Sciatic nerve (tissue), 2 donors: ENCODE measurements around the gene ABCD2. TPM values are rescaled to one million over a fixed set of nuclear protein-coding genes. Genes with fewer than 3 reads are reported as not detected.
"Not testable (repeated sequence)": the region's sequence is repeated elsewhere in the genome, so short reads cannot be mapped to it uniquely, and the experiment has no call there.

Experiments used
- ATAC-seq: fragments of 200-7000 bp; cut with Tn5 transposase; one replicate; pipeline ENCODE4 v1.9.1; 2020; ENCODE audit warnings: mild to moderate bottlenecking, moderate library complexity
- DNase-seq: peaks from one replicate; pipeline ENCODE4 v3.0.0-alpha.2; 2020; ENCODE audit warnings: low spot score
- intact Hi-C: fragments of 100-400 bp; cut with DNase I; formaldehyde crosslinking; loops from one replicate; pipeline ENCODE4 v1.14.2; 2022
- total RNA-seq: library from RNA; stranded (reverse); fragmentation: NEBNext Ultra II Directional; extraction: Animal tissue kit (Norgen Biotek cat#: 25700); gene quantifications from one replicate; pipeline ENCODE4 v1.2.1, GENCODE V29; 2021
- donor health status: DM: no; HTN: no; CAD: no.
- donor health status: DM: no; HTN: no; CAD: no.

ABCD2 gene
- total RNA-seq, 1 donor from 2014 or later: 1.5 TPM

DNA sequence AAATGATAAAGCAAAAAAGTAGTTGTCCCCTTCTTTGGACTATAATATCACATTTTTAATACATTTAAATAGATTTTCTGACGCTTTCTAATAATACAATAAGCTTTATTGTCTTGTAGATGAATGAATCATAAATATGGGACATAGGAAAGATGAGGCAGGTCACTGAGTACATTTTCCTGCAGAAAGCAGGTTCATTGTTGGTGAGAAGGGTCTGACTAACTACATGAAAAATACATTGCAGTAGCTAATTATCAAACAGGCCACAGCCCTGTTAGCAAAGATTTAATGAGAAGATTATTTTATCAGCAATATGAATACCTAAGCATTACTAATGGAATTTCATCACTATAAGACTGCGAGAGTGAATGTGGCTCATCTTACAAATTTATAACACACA lies 45.6 kb downstream of the ABCD2 start:
- intact Hi-C loops: no loop called here

DNA sequence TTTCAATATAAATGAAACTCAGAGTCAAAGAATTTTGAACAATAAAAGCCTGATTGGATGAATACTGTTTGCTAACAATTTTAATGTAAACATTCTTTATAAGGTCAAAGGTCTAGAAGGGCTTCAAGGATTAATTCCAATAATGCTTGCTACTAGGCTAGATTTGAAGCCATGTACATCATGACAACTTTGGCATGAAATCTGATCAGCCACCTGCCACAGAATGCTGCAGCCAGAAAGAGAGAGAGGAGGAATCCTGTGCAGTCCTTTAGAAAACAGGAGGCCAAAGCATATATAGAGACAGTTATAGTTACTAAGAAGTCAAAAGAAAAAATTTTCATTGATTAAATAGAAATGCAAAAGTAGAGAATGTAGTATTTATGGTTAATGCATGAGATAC lies 47.1 kb downstream of the ABCD2 start:
- ATAC-seq (no peak), DNase-seq (no peak)
- intact Hi-C loops: no loop called here

More for the DNA sequence above, 45.6 kb downstream of the ABCD2 start:
- DNase-seq: no peak
- no peak for ATAC-seq

DNA sequence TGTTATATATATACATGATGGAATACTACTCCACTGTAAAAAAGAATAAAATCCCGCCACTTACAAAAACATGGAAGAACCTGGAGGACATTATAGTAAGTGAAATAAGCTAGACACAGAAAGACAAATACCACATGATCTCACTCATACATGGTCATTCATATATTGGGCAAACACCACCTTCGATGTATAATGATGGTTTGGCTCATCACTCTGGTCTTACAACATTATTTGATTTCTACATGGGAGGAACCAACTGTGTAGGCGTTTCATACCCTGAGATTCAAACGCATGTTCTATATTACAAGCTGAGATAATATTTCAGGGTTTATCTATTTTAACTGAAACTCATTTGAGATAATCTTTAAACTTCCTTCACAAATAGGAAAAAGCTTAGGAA lies 48.3 kb downstream of the ABCD2 start:
- no peak for DNase-seq
- no peak for ATAC-seq
- intact Hi-C loops: no loop called here

DNA sequence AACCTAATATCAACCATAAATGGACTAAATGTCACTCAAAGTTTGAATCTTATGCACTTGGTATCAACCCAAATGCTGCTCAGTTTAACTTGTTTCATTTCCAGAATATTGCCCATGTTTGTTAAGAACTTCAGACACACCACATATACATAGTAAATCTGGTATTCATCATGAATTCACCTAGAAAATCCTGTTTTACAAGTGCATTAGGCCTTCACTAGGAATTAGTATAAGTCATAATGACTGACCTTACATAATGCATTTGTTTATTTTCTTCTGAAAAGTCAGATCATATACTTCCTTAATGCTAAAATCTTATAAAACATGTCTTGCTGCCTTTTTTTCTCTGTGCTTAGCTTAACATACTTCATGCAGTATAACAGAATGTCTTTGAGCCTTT lies 66.1 kb downstream of the ABCD2 start:
- intact Hi-C loops: no loop called here
- no peak for DNase-seq

DNA sequence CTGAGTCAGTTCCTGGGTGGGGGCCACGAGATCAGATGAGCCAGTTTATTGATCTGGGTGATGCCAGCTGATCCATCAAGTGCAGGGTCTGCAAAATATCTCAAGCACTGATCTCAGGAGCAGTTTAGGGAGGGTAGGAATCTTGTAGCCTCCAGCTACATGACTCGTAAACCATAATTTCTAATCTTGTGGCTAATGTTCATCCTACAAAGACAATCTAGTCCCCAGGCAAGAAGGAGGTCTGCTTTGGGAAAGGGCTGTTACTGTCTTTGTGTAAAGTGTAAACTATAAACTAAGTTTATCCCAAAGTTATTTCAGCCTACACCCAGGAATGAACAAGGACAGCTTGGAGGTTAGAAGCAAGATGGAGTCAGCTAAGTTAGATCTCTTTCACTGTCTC lies 75.4 kb downstream of the ABCD2 start:
- ATAC-seq, intact Hi-C loops, DNase-seq: not testable (repeated sequence)

More for the DNA sequence above, 66.1 kb downstream of the ABCD2 start:
- no peak for ATAC-seq

DNA sequence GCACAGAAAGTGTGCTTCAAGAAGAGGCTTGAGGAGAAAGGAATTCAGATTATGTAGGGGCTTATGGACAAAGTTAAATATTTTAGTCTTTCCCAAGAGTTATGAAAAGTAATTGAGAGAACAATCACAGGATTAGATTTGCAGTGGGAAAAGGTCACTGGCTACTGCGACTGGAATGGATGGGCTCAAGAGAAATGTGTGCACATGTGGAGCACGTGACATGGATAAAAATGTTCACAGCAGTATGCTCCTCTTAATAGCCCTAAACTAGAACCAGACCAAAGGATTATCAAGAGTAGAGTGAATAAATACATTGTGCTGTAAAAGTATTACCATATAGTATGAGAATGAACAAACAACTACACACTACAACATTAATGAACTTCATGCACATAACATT lies 78.1 kb downstream of the ABCD2 start:
- intact Hi-C loops: no loop called here
- DNase-seq (no peak), ATAC-seq (no peak)

DNA sequence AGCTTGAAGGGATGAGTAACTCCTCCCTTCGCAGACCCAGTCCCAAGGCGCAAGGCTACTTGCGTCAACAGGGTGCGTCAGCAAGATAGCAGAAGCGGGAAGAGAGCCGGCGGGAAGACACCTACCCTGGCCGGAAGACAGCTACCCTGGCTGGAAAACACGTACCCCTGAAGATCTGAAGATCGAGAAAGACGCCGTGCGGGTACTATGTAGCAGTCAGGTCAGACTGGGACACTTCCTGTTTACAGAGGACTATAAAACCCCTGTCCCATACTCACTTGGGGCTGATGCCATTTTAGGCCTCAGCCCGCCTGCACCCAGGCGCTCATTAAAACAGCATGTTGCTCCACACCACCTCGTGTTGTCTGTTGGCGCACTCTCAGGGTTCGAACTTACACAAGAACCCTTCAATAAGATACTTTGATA lies 80.9 kb downstream of the ABCD2 start:
- no peak for ATAC-seq
- DNase-seq: no peak
- intact Hi-C loops: no loop called here

DNA sequence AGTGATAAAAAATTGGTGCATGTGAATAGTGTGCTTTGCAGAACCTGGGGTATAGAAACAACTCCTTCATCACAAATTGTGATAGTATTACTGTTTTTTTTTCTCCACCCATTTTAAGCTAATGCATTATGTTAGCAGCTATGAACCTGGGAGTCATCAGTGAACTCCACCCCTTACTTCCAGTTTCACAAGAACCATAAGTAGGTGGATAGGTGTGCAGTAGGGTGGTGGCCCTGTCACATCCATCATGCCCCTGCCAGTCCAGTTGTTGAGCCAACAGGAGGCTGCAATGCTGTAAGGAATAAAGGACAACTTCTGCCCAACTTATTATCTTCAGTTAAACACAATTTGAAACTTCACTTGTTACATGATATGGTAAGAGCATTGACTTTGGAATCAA lies 85.7 kb downstream of the ABCD2 start:
- no peak for DNase-seq
- no peak for ATAC-seq
- intact Hi-C loops: no loop called here

DNA sequence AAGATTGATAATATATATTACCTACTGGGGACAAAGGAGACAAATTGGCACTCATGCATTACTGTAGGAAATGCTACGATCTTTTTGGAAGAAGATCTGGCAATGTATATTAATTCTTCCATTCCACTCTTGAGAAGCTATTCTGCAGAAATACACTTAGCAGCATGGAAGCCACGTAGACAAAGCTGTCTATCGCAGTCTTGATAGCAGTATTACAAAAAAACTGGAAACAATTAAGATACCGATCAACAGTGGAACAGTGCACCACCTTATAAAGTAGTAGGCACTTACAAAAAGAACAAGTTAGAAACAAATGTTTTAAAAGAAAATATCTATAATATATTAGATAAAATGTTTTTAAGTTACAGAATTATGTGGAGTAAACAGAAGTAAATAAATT lies 87.2 kb downstream of the ABCD2 start:
- no peak for DNase-seq
- intact Hi-C loops: no loop called here
- ATAC-seq: no peak

DNA sequence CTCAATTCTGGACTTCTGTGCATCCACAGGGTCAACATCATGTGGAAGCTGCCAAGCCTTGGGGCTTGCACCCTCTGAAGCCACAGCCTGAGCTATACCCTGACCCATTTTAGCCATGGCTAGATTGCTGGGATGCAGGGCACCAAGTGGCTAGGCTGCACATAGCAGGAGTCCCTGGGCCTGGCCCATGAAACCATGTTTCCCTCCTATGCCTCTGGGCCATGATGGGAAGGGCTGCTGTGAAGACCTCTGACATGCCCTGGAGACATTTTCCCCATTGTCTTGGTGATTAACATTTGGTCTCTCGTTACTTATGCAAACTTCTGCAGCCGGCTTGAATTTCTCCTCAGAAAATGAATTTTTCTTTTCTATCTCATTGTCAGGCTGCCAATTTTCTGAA lies 92.6 kb downstream of the ABCD2 start:
- DNase-seq: no peak
- intact Hi-C loops: no loop called here
- ATAC-seq: no peak

DNA sequence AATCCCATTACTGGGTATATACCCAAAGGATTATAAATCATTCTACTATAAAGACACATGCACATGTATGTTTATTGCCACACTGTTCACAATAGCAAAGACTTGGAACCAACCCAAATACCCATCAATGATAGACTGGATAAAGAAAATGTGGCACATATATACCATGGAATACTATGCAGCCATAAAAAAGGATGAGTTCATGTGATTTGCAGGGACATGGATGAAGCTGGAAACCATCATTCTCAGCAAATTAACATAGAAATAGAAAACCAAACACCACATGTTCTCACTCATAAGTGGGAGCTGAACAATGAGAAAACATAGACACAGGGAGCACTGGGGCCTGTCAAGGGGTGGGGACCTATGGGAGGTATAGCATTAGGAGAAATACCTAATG lies 97.4 kb downstream of the ABCD2 start:
- DNase-seq, intact Hi-C loops, ATAC-seq: not testable (repeated sequence)

DNA sequence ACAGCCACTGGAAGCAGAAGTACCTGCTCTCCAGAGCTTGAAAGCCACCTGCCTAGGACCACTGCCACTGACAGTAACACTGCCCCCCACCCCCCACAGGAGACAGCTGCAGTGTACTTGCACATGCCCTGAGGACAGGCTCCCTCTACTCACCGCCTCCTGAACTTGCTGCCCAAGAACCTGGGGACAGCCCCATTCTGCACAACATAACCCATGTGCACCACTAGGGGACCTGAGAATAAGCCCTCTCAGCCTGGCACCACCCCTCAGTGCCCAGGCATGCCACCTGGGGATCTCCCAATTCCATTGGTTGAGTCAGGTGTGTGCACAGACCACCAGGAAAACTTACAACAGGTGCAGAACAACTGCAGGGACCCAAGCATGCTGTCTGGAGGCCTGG lies 109.6 kb downstream of the ABCD2 start:
- no peak for ATAC-seq
- intact Hi-C loops: no loop called here
- DNase-seq: no peak

DNA sequence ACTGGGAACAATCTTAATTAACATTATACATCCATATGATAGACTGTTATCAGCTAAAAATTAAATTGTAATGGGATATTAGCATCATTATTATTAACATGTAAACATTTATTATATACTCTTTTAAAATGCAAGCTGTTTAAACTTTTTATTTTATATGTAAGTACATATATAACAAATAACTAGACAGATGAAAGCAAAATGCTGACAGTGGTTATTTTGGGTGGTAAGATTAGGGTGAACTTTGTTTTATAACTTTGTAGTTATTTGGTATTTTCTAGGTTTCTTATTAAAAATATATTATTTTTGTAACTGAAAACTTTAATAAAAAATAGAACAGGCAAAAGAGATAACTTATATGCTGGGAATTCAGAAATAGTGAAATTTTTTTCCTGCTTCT lies 114.0 kb downstream of the ABCD2 start:
- intact Hi-C loops: no loop called here
- ATAC-seq: no peak
- no peak for DNase-seq

DNA sequence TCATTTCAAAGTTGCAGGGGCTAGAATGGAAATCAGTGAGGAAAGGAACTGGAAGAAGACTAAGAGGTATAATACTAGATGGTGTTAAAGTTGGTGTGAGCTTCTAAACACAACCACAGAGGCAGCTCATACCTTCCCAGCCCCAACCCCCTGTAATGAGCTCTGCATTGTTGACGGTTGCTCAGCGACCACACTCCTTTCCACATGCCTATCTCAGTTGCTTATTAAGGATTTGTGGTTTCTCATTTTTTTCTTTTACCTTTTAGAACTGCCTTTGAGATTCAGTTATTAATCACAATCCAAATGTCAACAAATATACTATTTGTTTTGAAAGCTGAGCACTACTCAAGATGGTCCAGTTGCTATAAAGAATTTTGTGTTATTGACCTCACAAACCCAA lies 114.6 kb downstream of the ABCD2 start:
- DNase-seq (no peak), ATAC-seq (no peak)
- intact Hi-C loops: no loop called here

DNA sequence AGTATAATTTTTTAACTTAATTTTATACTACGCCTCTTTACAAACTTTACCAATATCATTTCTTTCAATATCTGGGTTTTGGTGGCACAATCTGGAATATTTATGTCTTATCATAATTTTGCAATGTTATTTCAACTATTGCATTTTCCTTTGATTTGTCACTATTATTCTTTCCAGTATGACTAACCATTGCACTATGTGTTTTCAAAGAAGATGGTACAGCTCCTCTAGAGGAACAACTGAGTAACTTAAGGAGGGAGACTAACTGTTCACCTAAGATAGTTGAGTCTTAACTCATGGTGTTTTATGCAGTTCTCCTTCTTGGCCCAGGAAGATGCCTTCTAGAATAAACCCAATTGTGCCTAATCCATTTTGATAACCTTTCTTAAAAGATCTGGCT lies 116.2 kb downstream of the ABCD2 start:
- intact Hi-C loops: no loop called here
- ATAC-seq (no peak), DNase-seq (no peak)

DNA sequence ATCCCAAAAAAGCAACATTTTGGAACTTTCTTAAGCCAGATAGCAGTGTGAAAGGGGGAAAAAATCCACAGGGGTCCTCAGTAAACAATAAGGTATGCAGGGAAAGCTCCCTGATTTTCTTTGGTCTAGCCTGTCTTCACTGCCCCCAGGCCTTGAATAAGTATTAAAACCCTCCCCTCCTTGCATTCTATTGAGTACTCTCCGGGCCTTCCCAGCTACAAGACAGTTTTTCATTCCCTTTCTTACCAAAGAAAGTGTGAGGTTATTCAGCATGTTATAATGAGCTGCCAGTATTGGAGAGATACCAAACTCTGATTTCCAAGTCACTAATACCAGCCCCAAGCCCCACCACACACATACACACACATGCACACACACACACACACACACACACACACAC lies 116.9 kb downstream of the ABCD2 start:
- intact Hi-C loops: no loop called here
- ATAC-seq (no peak), DNase-seq (no peak)

Other genes starting within 250 kb of the ABCD2 start
- gene KIF21A, start 176.7 kb downstream of the ABCD2 start, total RNA-seq: 31.1 TPM